HEK293 (cell line): Measurements from ENCODE around the gene FAM89B.

Experiments
- CTCF ChIA-PET: fragments of 350-600 bp; formaldehyde crosslinking; extraction: SDS; loops from one replicate; lab custom pipeline; 2021; ENCODE audit warnings: antibody characterized with exemption; lab: Yijun Ruan, JAX
- POLR2A ChIA-PET: fragments of 300-600 bp; formaldehyde crosslinking; extraction: SDS; loops from one replicate; lab custom pipeline; 2020; ENCODE audit warnings: antibody characterized with exemption, inconsistent platforms; lab: Yijun Ruan, JAX
- H3K27ac ChIP-seq: fragments of 200-500 bp; sonication (Bioruptor generic); 2 replicates; pipeline ENCODE4 v1.5.1; 2014; ENCODE audit warnings: low read depth, low read length, control low read depth, inconsistent platforms; ENCODE audit errors: extremely low read depth
- H3K36me3 ChIP-seq, 2 experiments: fragments of 200-500 bp in 1 of 2; sonication (Bioruptor generic) in 1 of 2; 1 replicate in 1 of 2; 2 replicates in 1 of 2; pipeline ENCODE4 v1.5.1; 2014 to 2017; ENCODE audit warnings: inconsistent platforms in 2 of 2, low read length in 2 of 2; ENCODE audit not compliant: control insufficient read depth in 2 of 2, insufficient read depth in 1 of 2
- H3K4me1 ChIP-seq: fragments of 200-500 bp; sonication (Bioruptor generic); 2 replicates; pipeline ENCODE4 v1.5.1; 2014; ENCODE audit warnings: mild to moderate bottlenecking, low read length, inconsistent platforms; ENCODE audit not compliant: control insufficient read depth, insufficient read depth
- H3K4me3 ChIP-seq: 2 replicates; pipeline ENCODE4 v1.5.1; 2011; ENCODE audit warnings: low read depth, mild to moderate bottlenecking, control low read depth, low read length, moderate library complexity
- H3K9me3 ChIP-seq: fragments of 200-500 bp; sonication (Bioruptor generic); 2 replicates; pipeline ENCODE4 v1.5.1; 2014; ENCODE audit warnings: low read depth, low read length, inconsistent platforms; ENCODE audit not compliant: control insufficient read depth, insufficient read depth
- GLIS2 ChIP-seq: fragments of 450-650 bp; formaldehyde crosslinking; IDR thresholded peaks from 2 replicates; pipeline ENCODE4 v1.5.1; 2016; ENCODE audit warnings: missing biosample characterization, missing genetic modification characterization
- HOXC10 ChIP-seq: sonication (generic); formaldehyde crosslinking; IDR thresholded peaks from 2 replicates; pipeline ENCODE4 v1.8.1; 2023; ENCODE audit warnings: mild to moderate bottlenecking, missing genetic modification reagents
- MEIS1 ChIP-seq: sonication (generic); formaldehyde crosslinking; IDR thresholded peaks from 2 replicates; pipeline ENCODE4 v1.8.1; 2022; ENCODE audit warnings: missing genetic modification reagents, mild to moderate bottlenecking, borderline replicate concordance
- MZF1 ChIP-seq: fragments of 450-650 bp; formaldehyde crosslinking; IDR thresholded peaks from 2 replicates; pipeline ENCODE4 v1.5.1; 2017; ENCODE audit warnings: missing biosample characterization, missing genetic modification characterization, borderline replicate concordance
- PRDM1 ChIP-seq: fragments of 450-650 bp; formaldehyde crosslinking; IDR thresholded peaks from 2 replicates; pipeline ENCODE4; 2016; ENCODE audit warnings: missing biosample characterization, missing genetic modification characterization
- REST ChIP-seq: fragments of 450-650 bp; formaldehyde crosslinking; IDR thresholded peaks from 2 replicates; pipeline ENCODE4 v1.5.1; 2016; ENCODE audit warnings: missing biosample characterization, missing genetic modification characterization
- SP3 ChIP-seq: fragments of 450-650 bp; formaldehyde crosslinking; IDR thresholded peaks from 2 replicates; pipeline ENCODE4 v1.5.1; 2016; ENCODE audit warnings: missing biosample characterization, missing genetic modification characterization
- ZBTB17 ChIP-seq: fragments of 450-650 bp; formaldehyde crosslinking; IDR thresholded peaks from 2 replicates; pipeline ENCODE4 v1.5.1; 2016; ENCODE audit warnings: missing biosample characterization, missing genetic modification characterization
- ZBTB21 ChIP-seq: fragments of 450-650 bp; formaldehyde crosslinking; IDR thresholded peaks from 2 replicates; pipeline ENCODE4 v1.5.1; 2017; ENCODE audit warnings: missing biosample characterization, missing genetic modification characterization
- ZNF121 ChIP-seq: fragments of 450-650 bp; formaldehyde crosslinking; IDR thresholded peaks from 2 replicates; pipeline ENCODE4 v1.5.1; 2016; ENCODE audit warnings: missing biosample characterization, missing genetic modification characterization
- ZNF132 ChIP-seq: fragments of 450-650 bp; formaldehyde crosslinking; IDR thresholded peaks from 2 replicates; pipeline ENCODE4 v1.5.1; 2017; ENCODE audit warnings: missing biosample characterization, missing genetic modification characterization, borderline replicate concordance
- ZNF292 ChIP-seq: fragments of 450-650 bp; formaldehyde crosslinking; IDR thresholded peaks from 2 replicates; pipeline ENCODE4 v1.5.1; 2016; ENCODE audit warnings: low read depth, missing biosample characterization, missing genetic modification characterization, borderline replicate concordance
- ZNF335 ChIP-seq: fragments of 450-650 bp; formaldehyde crosslinking; conservative IDR thresholded peaks from 2 replicates; pipeline ENCODE4 v1.5.1; 2016; ENCODE audit warnings: missing biosample characterization, missing genetic modification characterization
- ZNF37A ChIP-seq: fragments of 450-650 bp; IDR thresholded peaks from 2 replicates; pipeline ENCODE4 v1.5.1; 2018; ENCODE audit warnings: missing biosample characterization, missing genetic modification characterization
- ZNF510 ChIP-seq: fragments of 450-650 bp; formaldehyde crosslinking; IDR thresholded peaks from 2 replicates; pipeline ENCODE4 v1.5.1; 2018; ENCODE audit warnings: mild to moderate bottlenecking, missing genetic modification characterization, missing biosample characterization; ENCODE audit not compliant: insufficient replicate concordance
- ZNF530 ChIP-seq: fragments of 450-650 bp; formaldehyde crosslinking; IDR thresholded peaks from 2 replicates; pipeline ENCODE4 v1.5.1; 2016; ENCODE audit warnings: low read depth, missing biosample characterization, missing genetic modification characterization
- ZNF629 ChIP-seq: fragments of 450-650 bp; formaldehyde crosslinking; IDR thresholded peaks from 2 replicates; pipeline ENCODE4 v1.5.1; 2017; ENCODE audit warnings: missing biosample characterization, missing genetic modification characterization
- TF ChIP-seq, protein P1 (sequence below): fragments of 450-650 bp; formaldehyde crosslinking; IDR thresholded peaks from 2 replicates; pipeline ENCODE4 v1.5.0; 2017; ENCODE audit warnings: missing biosample characterization, missing genetic modification characterization, borderline replicate concordance
- TF ChIP-seq, protein P2 (sequence below): fragments of 450-650 bp; formaldehyde crosslinking; IDR thresholded peaks from 2 replicates; pipeline ENCODE4 v1.5.1; 2016; ENCODE audit warnings: missing biosample characterization, missing genetic modification characterization

The FAM89B gene

DNA sequence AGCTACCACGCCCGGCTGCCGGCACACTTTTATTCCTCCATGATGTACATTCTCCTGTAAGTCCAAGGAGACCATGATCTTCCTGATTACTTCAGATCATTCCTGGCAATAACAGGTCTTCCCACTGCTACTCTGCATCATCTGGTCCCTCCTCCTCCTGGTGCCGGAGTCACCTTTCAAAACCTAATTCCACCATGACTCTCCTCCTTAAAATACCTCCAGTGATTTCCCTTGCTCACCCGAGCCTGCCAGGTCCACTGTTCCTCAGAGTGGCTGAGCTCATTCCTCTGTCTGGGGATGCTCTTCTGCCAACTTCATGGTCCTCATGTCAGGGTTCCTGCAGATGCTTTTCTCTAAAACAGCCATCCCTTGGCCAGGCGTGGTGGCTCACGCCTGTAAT lies 10.3 kb upstream of the FAM89B start:
- no peaks in the 10 kb centered on the region for H3K9me3 ChIP-seq
- peaks cover 22% of the 10 kb centered on the region for H3K4me1 ChIP-seq
- TF ChIP-seq, protein P1, sequence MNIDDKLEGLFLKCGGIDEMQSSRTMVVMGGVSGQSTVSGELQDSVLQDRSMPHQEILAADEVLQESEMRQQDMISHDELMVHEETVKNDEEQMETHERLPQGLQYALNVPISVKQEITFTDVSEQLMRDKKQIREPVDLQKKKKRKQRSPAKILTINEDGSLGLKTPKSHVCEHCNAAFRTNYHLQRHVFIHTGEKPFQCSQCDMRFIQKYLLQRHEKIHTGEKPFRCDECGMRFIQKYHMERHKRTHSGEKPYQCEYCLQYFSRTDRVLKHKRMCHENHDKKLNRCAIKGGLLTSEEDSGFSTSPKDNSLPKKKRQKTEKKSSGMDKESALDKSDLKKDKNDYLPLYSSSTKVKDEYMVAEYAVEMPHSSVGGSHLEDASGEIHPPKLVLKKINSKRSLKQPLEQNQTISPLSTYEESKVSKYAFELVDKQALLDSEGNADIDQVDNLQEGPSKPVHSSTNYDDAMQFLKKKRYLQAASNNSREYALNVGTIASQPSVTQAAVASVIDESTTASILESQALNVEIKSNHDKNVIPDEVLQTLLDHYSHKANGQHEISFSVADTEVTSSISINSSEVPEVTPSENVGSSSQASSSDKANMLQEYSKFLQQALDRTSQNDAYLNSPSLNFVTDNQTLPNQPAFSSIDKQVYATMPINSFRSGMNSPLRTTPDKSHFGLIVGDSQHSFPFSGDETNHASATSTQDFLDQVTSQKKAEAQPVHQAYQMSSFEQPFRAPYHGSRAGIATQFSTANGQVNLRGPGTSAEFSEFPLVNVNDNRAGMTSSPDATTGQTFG (tag by site-specific recombination): no peak
- no peak for TF ChIP-seq ZNF510 (tag by site-specific recombination)
- no peak for TF ChIP-seq ZNF530 (tag by site-specific recombination)
- no peak for TF ChIP-seq SP3 (tag by site-specific recombination)
- TF ChIP-seq MEIS1 (CRISPR knock-in tag): no peak
- no peak for TF ChIP-seq ZNF121
- TF ChIP-seq ZNF292: no peak
- no peak for TF ChIP-seq PRDM1 (tag by site-specific recombination)
- TF ChIP-seq MZF1 (tag by site-specific recombination): no peak
- TF ChIP-seq ZNF629 (tag by site-specific recombination): no peak
- TF ChIP-seq ZNF37A (tag by site-specific recombination): no peak
- TF ChIP-seq, protein P2, sequence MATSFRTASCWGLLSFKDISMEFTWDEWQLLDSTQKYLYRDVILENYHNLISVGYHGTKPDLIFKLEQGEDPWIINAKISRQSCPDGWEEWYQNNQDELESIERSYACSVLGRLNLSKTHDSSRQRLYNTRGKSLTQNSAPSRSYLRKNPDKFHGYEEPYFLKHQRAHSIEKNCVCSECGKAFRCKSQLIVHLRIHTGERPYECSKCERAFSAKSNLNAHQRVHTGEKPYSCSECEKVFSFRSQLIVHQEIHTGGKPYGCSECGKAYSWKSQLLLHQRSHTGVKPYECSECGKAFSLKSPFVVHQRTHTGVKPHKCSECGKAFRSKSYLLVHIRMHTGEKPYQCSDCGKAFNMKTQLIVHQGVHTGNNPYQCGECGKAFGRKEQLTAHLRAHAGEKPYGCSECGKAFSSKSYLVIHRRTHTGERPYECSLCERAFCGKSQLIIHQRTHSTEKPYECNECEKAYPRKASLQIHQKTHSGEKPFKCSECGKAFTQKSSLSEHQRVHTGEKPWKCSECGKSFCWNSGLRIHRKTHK (tag by site-specific recombination): no peak
- no peak for TF ChIP-seq GLIS2 (tag by site-specific recombination)
- no peak for TF ChIP-seq REST (tag by site-specific recombination)
- TF ChIP-seq, all 188 proteins: peak for 0
- ChIA-PET POLR2A (interaction anchor here (1.4 to 4.1 kb wide), 5 partner anchors 8 to 139 kb away, joined by 5 to 41 read pairs (median 11); partner anchors contain the start of genes FAM89B, MALAT1, NEAT1 and ZNRD2), CTCF (interaction anchor here (0.6 to 5.3 kb wide), 7 partner anchors 10 to 117 kb away, joined by 3 to 44 read pairs (median 4); partner anchors contain the start of genes FAM89B and ZNRD2)
- no peak overlapping the region for H3K4me3 ChIP-seq
- peaks cover 0 to 6% of the 10 kb centered on the region in 2 experiments; a peak in 1 of 3 replicates for H3K36me3 ChIP-seq
- H3K27ac ChIP-seq: no peak overlapping the region

DNA sequence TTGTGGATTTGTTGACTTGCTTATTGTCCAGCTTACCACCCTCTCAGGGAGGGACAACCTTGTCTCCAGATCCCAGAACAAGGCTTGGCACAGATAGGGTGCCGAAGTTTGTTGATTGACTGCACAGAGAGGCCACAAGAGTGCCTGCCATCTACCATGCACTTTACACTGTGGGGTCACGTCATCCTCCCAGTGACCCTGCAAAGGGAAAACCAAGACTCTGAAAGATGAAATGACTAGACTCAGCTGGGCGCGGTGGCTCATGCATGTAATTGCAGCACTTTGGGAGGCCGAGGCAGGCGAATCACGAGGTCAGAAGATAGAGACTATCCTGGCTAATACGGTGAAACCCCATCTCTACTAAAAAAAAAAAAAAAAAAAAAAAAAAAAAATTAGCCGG lies 9.6 kb upstream of the FAM89B start:
- CTCF ChIA-PET: interaction anchor here (0.6 to 5.3 kb wide), 6 partner anchors 9 to 116 kb away, joined by 3 to 44 read pairs (median 4); partner anchors contain the start of genes FAM89B and ZNRD2

More for the DNA sequence above, 9.6 kb upstream of the FAM89B start:
- Histone ChIP-seq H3K4me3 (no peak overlapping the region), H3K36me3 (peaks cover 0 to 6% of the 10 kb centered on the region in 2 experiments; a peak in 1 of 3 replicates), H3K4me1 (peaks cover 22% of the 10 kb centered on the region), H3K9me3 (no peaks in the 10 kb centered on the region), H3K27ac (no peak overlapping the region)
- TF ChIP-seq ZNF335: peak; percentile 28; the same call in 1 of the 2 replicates
- TF ChIP-seq ZBTB17: no peak
- no peak for TF ChIP-seq ZBTB21 (tag by site-specific recombination)
- TF ChIP-seq ZNF132 (tag by site-specific recombination): no peak
- no peak for TF ChIP-seq HOXC10 (CRISPR knock-in tag)
- POLR2A ChIA-PET: interaction anchor here (0.7 kb wide), 1 partner anchor 628 kb away, joined by 3 read pairs; no protein-coding TSS in a partner anchor
